ENCODE results near the gene HGD.

DNA sequence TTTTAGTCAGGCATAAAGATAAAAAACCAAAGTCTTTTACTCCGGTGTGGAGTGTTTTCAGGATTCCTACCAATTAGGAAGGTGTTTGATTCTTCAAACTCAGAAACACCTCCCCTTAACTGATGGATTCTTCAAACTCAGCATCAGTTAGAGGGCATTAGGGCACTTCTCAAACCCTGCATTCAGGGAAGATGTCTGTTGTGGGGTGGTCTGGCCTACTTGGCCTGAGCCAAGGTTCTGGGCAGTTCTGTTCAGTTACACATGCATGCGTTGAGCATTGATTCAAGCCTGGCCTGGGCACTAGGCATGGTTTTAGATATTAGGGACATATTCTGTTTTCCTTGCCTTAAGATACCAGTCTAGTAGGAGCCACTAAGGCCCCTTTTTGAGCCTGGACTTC lies 1.0 kb downstream of the HGD start:
- TF ChIP-seq, protein P1, sequence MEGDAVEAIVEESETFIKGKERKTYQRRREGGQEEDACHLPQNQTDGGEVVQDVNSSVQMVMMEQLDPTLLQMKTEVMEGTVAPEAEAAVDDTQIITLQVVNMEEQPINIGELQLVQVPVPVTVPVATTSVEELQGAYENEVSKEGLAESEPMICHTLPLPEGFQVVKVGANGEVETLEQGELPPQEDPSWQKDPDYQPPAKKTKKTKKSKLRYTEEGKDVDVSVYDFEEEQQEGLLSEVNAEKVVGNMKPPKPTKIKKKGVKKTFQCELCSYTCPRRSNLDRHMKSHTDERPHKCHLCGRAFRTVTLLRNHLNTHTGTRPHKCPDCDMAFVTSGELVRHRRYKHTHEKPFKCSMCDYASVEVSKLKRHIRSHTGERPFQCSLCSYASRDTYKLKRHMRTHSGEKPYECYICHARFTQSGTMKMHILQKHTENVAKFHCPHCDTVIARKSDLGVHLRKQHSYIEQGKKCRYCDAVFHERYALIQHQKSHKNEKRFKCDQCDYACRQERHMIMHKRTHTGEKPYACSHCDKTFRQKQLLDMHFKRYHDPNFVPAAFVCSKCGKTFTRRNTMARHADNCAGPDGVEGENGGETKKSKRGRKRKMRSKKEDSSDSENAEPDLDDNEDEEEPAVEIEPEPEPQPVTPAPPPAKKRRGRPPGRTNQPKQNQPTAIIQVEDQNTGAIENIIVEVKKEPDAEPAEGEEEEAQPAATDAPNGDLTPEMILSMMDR (IDR thresholded peaks at IDR 0.05): no peak
- no peak for TF ChIP-seq POLR2AphosphoS5 (IDR thresholded peaks at IDR 0.05)
- TF ChIP-seq POLR2A (IDR thresholded peaks at IDR 0.05): no peak
- no peak for TF ChIP-seq EP300 (IDR thresholded peaks at IDR 0.05)
